ENCODE data around the gene SSRP1.

DNA sequence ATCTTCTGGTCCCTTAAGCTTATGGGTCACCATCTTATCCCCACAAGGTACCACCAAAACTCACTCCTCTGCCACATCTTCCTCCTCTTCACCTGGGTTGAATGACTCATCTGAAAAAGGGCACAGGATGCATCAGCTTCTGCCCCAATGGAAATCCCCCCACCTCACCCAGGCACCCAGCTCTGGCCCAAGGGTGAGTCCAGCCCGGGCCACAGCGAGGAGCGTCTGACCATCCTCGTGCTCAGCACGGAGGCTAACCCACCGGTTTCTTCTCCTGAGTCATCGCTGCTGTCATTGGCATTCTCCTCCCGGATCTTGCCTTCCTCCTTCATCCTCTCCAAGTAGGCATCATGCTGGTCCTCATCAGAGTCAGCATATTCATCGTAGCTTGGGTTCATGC is 5.7 kb downstream of the SSRP1 start:
- TF ChIP-seq GATA2 (IDR thresholded peaks at IDR 0.05; ENCODE audit: low read depth, low read length), result no peak
- no peak for TF ChIP-seq GATA3 (IDR thresholded peaks at IDR 0.05; ENCODE audit: low read depth, low read length)
